ENCODE data around the gene ABO.

DNA sequence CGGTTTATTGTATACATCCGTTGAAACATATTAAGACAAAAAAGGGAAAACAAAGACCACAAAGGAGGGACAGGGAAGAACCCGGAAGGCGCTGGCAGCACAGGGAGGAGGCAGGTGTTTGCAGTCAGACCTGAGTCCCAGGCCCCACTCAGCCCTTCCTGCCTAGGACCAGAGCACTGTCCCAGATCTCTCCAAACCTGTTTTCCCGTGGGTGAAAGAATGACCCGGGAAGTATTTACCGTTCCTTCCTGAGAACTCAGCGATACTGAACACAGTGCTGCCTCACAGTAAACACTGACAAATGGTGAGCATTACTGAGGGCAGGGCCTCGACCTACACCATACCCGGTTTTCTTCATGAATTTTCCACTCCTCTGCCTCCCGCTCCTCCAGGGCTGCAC is 1.2 kb downstream of the ABO start:
- TF ChIP-seq, protein P1, sequence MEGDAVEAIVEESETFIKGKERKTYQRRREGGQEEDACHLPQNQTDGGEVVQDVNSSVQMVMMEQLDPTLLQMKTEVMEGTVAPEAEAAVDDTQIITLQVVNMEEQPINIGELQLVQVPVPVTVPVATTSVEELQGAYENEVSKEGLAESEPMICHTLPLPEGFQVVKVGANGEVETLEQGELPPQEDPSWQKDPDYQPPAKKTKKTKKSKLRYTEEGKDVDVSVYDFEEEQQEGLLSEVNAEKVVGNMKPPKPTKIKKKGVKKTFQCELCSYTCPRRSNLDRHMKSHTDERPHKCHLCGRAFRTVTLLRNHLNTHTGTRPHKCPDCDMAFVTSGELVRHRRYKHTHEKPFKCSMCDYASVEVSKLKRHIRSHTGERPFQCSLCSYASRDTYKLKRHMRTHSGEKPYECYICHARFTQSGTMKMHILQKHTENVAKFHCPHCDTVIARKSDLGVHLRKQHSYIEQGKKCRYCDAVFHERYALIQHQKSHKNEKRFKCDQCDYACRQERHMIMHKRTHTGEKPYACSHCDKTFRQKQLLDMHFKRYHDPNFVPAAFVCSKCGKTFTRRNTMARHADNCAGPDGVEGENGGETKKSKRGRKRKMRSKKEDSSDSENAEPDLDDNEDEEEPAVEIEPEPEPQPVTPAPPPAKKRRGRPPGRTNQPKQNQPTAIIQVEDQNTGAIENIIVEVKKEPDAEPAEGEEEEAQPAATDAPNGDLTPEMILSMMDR (IDR thresholded peaks at IDR 0.05; ENCODE audit: insufficient read depth, low read length, poor library complexity, severe bottlenecking), result no peak
- TF ChIP-seq EZH2phosphoT487 (conservative IDR thresholded peaks at IDR 0.05; ENCODE audit: low read length), result no peak
